ENCODE measurements around the gene CD101. TPM values are rescaled to one million over a fixed set of nuclear protein-coding genes. Genes with fewer than 3 reads are reported as not detected.

The CD101 gene
- total RNA-seq, 1 donor from 2014 or later, result 0.08 TPM

GRCh38 chr1:117013309-117013858, 11.8 kb downstream of the CD101 start:
- no peak overlapping the region for H3K4me3 ChIP-seq (ENCODE audit: low read depth, low read length)
- TF ChIP-seq CTCF (IDR thresholded peaks at IDR 0.05; ENCODE audit: insufficient read depth, low read length, poor library complexity, severe bottlenecking), result no peak
- H3K27me3 ChIP-seq (ENCODE audit: control insufficient read depth, insufficient read depth, low read length), result no peaks in the 10 kb centered on the region
- H3K36me3 ChIP-seq (ENCODE audit: control insufficient read depth, insufficient read depth, low read length), result no peaks in the 10 kb centered on the region
- no peak for DNase-seq (ENCODE audit: low read depth)

- H3K27me3 ChIP-seq (ENCODE audit: control insufficient read depth, insufficient read depth, low read length), result no peaks in the 10 kb centered on the region
- no peak for TF ChIP-seq CTCF (IDR thresholded peaks at IDR 0.05; ENCODE audit: insufficient read depth, low read length, poor library complexity, severe bottlenecking)
- H3K4me3 ChIP-seq (ENCODE audit: low read depth, low read length), result no peak overlapping the region
- no peak for DNase-seq (ENCODE audit: low read depth)
- H3K36me3 ChIP-seq (ENCODE audit: control insufficient read depth, insufficient read depth, low read length), result no peaks in the 10 kb centered on the region
Observed at GRCh38 chr1:117014209-117014608, 12.6 kb downstream of the CD101 start.

- TF ChIP-seq CTCF (IDR thresholded peaks at IDR 0.05; ENCODE audit: insufficient read depth, low read length, poor library complexity, severe bottlenecking), result no peak
- no peak overlapping the region for H3K4me3 ChIP-seq (ENCODE audit: low read depth, low read length)
- H3K27me3 ChIP-seq (ENCODE audit: control insufficient read depth, insufficient read depth, low read length), result no peaks in the 10 kb centered on the region
- H3K36me3 ChIP-seq (ENCODE audit: control insufficient read depth, insufficient read depth, low read length), result no peaks in the 10 kb centered on the region
- no peak for DNase-seq (ENCODE audit: low read depth)
Observed at GRCh38 chr1:117015724-117016123, 14.2 kb downstream of the CD101 start.

- no peaks in the 10 kb centered on the region for H3K27me3 ChIP-seq (ENCODE audit: control insufficient read depth, insufficient read depth, low read length)
- H3K36me3 ChIP-seq (ENCODE audit: control insufficient read depth, insufficient read depth, low read length), result no peaks in the 10 kb centered on the region
- H3K4me3 ChIP-seq (ENCODE audit: low read depth, low read length), result no peak overlapping the region
- no peak for TF ChIP-seq CTCF (IDR thresholded peaks at IDR 0.05; ENCODE audit: insufficient read depth, low read length, poor library complexity, severe bottlenecking)
- no peak for DNase-seq (ENCODE audit: low read depth)
Observed at GRCh38 chr1:117017062-117017461, 15.5 kb downstream of the CD101 start.

- TF ChIP-seq CTCF (IDR thresholded peaks at IDR 0.05; ENCODE audit: insufficient read depth, low read length, poor library complexity, severe bottlenecking), result no peak
- H3K27me3 ChIP-seq (ENCODE audit: control insufficient read depth, insufficient read depth, low read length), result no peaks in the 10 kb centered on the region
- H3K4me3 ChIP-seq (ENCODE audit: low read depth, low read length), result no peak overlapping the region
- DNase-seq (ENCODE audit: low read depth), result no peak
- H3K36me3 ChIP-seq (ENCODE audit: control insufficient read depth, insufficient read depth, low read length), result no peaks in the 10 kb centered on the region
Observed at GRCh38 chr1:117017648-117018047, 16.1 kb downstream of the CD101 start.

GRCh38 chr1:117020526-117021156, 19.1 kb downstream of the CD101 start:
- Histone ChIP-seq H3K27me3 (ENCODE audit: control insufficient read depth, insufficient read depth, low read length) (no peaks in the 10 kb centered on the region), H3K4me3 (ENCODE audit: low read depth, low read length) (no peak overlapping the region)
- TF ChIP-seq CTCF (IDR thresholded peaks at IDR 0.05; ENCODE audit: insufficient read depth, low read length, poor library complexity, severe bottlenecking), result no peak

More at GRCh38 chr1:117020526-117021156, 19.1 kb downstream of the CD101 start:
- no peak for DNase-seq (ENCODE audit: low read depth)
- no peaks in the 10 kb centered on the region for H3K36me3 ChIP-seq (ENCODE audit: control insufficient read depth, insufficient read depth, low read length)

Measured in kidney epithelial cell (primary cell).